NCI-H1694 treated with DMSO at 0.1 percent for 48 hours (cell line): Measurements from ENCODE around the gene SCRN2.

Experiments used
- DNase-seq: peaks from one replicate; lab custom pipeline; 2025; lab: John Stamatoyannopoulos, UW

The SCRN2 gene

DNA sequence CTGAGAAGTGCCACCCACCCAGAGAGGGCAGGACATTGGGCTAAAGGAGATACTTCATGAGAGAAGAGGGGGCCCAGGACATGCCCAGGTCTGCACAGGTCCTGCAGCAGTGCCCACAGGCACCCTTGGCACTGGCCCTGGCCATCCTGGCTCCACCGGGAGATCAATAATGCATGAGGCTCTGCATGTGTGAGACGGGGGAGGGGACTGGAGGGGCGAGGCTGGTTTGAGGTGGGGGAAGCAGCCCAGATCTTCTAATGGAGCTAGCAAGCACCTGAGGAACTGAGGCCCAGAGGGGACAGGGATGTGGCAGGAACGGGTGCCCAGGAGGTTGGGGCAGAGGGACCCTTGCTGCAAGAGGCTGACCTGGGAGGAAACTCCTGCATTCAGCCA, 20.0 kb downstream of the SCRN2 start:
- DNase-seq = no peak

- no peak for DNase-seq
Observed at GRCh38 chr17:47820033-47820789, 20.9 kb downstream of the SCRN2 start.

- no peak for DNase-seq
Observed at GRCh38 chr17:47819475-47819874, 21.6 kb downstream of the SCRN2 start.

GRCh38 chr17:47818002-47818695, 22.9 kb downstream of the SCRN2 start:
- DNase-seq = no peak

GRCh38 chr17:47816947-47817346, 24.1 kb downstream of the SCRN2 start:
- DNase-seq = no peak

- no peak for DNase-seq
Observed at GRCh38 chr17:47816111-47816735, 24.9 kb downstream of the SCRN2 start.

DNA sequence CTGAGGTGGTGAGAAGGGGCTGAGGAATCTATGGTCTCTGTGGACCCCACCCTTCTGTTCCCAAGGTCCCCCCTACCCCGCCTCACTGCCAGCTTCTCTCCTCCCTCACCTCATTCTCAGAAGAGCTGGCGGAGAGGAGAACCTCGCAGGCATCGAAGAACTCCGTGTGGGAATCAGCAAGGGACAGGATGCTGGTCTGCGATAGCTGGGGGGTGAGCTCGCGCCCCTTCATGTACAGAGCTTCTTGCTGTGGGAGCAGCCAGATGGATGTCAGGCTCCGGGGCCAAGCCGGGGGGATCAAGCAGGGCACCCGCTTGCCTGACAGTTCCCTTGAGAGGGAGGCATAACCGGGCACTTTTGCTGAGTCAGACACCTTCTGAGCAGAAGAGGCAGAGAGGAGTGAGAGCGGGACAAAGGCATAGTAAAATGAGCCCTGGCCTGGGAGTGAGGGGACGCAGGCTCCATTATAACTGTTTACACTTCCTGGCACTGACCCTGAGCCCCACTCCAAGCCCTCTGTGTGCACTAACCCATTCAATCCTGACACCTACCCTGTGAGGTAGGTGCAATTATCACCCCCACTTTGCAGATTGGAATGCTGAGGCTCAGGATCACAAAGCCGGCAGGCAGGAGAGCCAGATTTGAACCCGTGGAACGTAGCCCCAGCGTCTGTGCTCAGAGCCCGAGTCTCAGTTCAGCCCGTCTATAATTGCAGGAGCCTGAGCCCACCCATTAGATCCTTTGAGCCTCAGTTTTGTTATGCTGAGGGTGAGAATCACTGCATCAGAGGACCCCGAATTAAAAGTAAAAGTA, 25.8 kb downstream of the SCRN2 start:
- no peak for DNase-seq

DNA sequence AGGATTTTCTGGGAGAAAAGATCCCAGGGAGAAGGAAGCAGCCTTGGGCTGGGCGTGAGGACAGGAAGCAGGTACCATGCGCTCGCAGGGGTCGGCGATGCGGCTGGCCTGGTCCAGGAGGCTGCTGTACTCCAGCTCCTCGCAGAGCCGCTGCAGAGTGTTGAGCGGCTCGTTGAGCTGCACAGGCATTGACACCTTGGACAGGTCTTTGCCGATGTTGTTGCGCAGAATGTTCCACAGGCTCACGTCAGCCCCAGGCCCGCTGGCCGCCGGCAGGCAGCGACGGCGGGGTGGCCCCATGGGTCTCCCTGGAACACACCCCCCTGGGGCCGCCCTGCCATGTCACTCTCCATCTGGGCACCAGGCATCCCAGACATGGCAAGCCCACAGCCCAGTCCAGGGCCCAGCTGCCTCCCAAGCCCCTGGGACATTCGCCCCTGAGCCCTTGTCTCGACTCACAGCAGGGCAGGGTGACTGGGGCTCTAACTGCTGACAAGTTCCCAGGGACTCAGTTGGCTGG, 27.5 kb downstream of the SCRN2 start:
- DNase-seq = no peak

- no peak for DNase-seq
Observed at GRCh38 chr17:47813077-47813476, 28.0 kb downstream of the SCRN2 start.

DNA sequence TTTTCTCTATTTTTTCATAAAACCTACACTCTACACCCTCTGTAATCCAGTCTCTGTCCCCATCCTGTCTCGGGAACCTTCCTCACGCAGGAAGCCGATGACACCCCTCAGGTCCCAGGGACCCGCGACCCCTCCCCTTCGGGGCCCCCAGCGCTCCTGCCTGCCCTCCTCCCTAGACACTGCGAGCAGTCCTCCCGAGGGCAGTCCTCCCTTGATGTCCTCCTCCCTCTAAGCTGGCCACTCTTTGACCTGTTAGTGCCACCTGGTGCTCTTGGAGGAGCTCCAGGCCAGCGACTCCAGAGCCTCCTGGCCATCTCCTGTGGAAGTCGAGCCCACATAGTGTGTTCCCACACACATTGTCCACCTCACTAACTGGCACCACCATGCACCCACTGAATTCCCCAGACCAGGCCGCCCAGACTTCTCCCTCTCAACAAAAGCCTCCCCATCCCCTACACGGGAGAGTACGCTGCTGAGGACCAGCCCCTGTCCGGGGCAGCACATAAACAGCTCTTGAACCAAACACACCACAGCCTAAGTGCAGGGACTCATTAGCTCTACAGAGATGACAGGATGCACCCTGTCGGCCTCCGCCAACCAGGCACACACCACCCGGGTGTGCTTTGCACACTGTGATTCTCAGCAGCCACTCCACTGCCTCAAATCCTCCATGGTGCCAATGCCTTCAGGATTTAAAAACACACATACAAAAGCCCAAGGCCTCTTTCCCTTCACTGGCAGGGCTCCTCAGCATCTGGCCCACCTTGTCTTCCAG, 28.7 kb downstream of the SCRN2 start:
- DNase-seq = no peak

DNA sequence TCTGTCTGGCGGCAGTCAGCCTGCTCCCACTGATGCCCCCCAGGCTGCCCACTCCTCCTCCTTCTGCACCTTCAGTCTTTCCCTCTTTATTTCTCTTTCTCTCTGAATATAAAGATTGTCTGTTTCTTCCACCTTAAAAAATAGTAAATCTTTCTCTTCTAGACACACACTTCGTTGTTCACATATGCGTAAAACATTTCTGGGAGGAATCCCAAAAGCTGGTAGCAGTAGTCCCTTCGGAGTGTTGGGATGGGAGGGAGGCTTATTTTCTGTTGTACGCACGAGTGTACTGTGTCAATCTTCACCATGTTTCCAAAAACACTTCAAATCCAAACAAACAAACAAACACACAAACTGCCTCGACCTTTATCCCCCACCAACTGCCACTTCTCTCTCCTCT, 29.4 kb downstream of the SCRN2 start:
- DNase-seq = no peak

DNA sequence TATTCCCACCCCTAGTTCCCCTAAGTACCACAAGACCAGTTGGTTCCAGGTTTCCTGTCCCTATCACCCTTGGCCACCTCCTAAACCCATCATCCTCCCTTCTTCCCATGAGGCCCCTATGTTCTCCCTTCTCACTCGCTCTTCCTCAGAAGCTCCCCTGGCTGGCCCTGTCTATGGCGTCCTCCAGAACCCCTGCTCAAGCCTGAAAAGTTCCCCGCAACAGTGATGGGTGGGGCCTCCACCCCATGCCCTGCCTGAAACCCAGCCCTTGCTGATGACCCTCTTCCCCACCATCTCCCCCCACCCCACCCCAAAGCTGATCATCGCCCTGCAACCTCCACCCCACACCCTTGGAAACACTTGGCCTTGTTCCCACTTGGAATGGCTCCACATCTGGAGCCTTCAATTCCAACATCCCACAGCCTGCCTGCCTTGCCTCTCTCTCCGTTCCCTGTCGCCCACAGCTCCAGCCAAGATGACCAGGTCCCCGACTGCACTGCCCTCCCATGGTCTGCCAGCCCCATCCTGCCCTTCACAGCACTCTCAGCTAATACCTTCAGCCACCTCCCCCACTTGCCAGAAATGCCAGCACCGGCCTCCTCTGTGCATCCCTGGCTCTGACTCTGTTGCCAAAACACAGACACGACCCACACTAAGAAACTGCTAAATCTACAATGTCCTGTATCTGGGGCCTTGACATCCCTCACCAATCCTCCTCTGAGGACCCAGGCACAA, 30.0 kb downstream of the SCRN2 start:
- DNase-seq = no peak

DNA sequence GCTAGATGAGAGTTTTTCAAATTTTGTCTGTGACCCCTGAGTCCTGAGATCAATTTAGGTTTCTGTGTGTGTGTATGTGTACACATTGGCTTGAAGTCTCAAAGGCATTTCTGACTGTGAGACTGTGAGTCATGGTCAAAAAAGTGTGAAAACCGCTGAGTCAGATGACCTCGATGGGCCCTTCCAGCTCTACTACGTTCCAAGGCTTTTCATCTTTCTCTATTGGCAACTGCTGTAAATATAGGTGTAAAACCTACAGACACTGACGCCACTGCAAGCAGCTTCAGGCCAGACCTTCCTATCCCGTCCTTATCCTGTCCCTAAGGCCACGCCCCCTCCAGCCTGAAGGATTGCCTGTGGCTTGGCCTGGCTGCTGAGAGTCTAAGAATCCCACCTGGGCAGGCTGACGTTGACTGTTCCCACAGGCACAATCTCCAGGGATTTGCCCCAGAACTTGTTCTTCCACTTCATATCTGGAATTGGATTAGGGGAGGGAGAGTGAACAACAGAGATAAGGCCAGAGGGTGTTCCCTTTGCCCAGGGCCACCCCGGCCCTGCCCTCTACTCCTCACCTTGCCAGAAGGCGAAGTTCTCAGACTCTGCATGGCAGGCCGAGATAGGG, 30.8 kb downstream of the SCRN2 start:
- DNase-seq = no peak

GRCh38 chr17:47808830-47809480, 32.1 kb downstream of the SCRN2 start:
- DNase-seq = no peak

DNA sequence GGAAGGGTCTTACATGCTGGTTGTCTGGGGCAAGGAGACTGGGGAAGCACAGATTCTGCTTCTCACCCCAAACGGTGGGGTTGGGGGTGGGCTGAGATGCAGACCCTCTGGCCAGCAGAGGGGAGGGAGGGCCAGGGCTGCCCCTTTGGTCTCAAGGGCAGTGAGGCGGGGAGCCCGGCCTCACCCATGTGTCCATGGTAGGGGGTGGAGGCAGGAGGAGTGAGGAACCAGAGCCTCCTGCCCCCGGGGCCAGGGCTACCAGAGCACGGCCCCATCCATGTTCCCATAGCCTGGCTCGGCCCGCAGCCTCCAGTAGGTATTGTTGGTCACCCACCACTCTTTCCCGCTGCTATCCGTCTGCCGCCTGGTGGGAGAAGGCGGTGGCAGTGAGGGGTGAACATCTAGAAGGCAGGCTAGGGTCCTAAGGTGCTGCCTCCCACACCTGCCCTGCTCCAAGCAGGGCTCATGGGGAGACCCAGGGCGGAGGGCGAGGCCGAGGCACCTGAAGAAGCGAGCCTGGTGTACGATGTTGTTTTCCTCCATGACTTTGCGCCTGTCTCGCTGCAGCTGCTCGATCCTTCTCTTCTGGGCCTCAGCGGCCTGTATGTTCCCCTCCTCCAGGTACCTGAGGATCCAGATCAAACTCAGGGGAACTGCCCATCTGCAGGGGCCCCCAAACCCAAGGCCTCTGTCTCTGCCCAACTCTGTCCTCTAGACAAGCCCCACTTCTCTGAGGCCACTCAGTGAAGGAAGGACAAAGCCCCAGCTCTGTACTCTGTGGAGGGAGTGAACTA, 32.8 kb downstream of the SCRN2 start:
- no peak for DNase-seq

GRCh38 chr17:47807421-47807820, 33.7 kb downstream of the SCRN2 start:
- DNase-seq = no peak

DNA sequence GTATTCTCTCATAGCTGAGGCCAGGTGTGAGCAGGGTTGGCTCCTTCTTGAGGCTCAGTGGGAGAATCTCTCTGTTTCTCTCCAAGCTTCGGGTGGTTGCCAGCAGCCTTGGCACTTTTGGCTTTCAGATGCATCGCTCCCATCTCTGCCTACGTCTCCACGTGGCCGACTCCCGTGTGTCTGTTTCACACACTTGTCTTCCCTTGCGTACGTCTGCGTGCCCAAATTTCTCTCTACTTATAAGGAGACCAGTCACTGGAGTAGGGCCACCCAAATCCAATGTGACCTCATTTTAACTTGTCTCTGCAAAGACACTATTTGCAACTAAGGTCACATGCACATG, 34.2 kb downstream of the SCRN2 start:
- DNase-seq = no peak

DNA sequence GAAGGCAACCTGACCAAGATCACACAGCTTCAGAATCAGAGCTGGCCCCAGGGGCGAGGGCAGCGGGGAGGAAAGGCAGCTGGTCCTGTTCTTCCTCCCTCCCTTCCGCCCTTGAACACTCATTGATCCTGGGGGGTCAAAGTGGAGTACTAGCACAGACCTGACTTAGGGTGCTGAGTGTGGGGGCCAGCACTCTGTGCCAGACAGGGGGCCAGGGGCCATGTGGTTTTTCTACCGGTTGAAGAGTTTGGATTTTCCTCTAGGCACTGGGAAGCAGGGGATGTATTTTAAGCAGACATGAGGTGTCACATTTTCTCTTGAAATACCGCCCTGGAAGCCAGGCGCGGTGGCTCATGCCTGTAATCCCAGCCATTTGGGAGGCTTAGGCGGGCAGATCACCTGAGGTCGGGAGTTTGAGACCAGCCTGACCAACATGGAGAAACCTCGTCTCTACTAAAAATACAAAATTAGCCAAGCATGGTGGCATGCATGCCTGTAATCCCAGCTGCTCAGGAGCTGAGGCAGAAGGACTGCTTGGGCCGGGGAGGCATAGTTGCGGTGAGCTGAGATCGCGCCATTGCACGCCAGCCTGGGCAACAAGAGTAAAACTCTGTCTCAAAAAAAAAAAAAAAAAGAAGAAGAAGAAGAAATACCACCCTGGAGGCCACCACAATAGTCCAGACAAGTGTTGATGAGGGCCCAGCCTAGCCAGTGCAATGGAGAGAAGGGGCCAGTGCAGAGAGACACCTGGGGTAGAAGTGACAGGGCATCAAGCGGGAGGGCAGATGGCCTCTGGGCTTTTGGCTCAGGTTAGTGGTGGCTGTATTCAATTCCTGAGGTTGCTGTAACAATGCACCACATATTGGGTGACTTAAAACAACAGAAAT, 34.8 kb downstream of the SCRN2 start:
- DNase-seq = no peak
